Prostate gland (tissue), 2 donors: ENCODE results near the gene SERINC4.

Source experiments
- POLR2A ChIP-seq: fragments of 450-650 bp; IDR thresholded peaks from one replicate; pipeline ENCODE4 v1.6.1; 2016; ENCODE audit warnings: antibody characterized with exemption, mild to moderate bottlenecking
- POLR2AphosphoS5 ChIP-seq: sonication (generic); formaldehyde crosslinking; IDR thresholded peaks from one replicate; pipeline ENCODE4 v1.6.1; 2017; ENCODE audit warnings: antibody characterized with exemption
- TF ChIP-seq, protein P1 (sequence below), 4 experiments: fragments of 200-600 bp in 2 of 4; fragments of 450-650 bp in 2 of 4; sonication (generic) in 2 of 4; IDR thresholded peaks; 1 replicate in 3 of 4; 2 replicates in 1 of 4; pipeline ENCODE4 v1.5.1; 2016 to 2019; ENCODE audit warnings: antibody characterized with exemption in 4 of 4, mild to moderate bottlenecking in 2 of 4, moderate library complexity in 2 of 4

DNA sequence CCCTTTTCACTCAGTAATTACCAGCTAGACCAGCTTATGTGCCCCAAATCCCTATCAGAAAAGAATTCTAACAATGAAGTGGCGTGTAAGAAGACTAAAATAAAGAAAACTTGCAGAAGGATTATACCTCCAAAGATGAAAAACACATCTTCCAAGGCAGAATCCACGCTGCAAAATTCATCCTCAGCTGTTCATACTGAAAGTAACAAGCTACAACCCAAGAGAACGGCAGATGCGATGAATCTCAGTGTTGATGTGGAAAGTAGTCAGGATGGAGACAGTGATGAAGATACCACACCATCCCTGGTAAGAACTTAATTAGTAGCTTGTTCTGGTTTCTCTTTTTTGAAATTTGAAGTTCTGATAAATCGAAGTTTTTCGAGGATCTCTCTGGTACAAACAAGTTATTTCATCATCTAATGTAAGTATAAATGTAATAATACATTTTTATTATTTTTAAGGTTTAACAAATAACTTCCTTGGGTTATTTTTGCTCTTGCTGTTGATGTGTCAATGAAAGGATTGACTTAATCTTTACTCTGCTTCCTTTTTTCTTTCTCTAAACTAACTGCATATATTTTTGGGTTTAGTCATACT is 28.1 kb upstream of the SERINC4 start:
- TF ChIP-seq, protein P1, sequence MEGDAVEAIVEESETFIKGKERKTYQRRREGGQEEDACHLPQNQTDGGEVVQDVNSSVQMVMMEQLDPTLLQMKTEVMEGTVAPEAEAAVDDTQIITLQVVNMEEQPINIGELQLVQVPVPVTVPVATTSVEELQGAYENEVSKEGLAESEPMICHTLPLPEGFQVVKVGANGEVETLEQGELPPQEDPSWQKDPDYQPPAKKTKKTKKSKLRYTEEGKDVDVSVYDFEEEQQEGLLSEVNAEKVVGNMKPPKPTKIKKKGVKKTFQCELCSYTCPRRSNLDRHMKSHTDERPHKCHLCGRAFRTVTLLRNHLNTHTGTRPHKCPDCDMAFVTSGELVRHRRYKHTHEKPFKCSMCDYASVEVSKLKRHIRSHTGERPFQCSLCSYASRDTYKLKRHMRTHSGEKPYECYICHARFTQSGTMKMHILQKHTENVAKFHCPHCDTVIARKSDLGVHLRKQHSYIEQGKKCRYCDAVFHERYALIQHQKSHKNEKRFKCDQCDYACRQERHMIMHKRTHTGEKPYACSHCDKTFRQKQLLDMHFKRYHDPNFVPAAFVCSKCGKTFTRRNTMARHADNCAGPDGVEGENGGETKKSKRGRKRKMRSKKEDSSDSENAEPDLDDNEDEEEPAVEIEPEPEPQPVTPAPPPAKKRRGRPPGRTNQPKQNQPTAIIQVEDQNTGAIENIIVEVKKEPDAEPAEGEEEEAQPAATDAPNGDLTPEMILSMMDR (IDR thresholded peaks at IDR 0.05), result no peak
- TF ChIP-seq POLR2A (no peak), POLR2AphosphoS5 (no peak)
